B cell (primary cell): Measurements from ENCODE around the gene ADAM23. TPM values are rescaled to one million over a fixed set of nuclear protein-coding genes. Genes with fewer than 3 reads are reported as not detected.

ENCODE experiments used
- ATAC-seq: fragments of 200-7000 bp; cut with Tn5 transposase; one replicate; pipeline ENCODE4 v1.10.0; 2021; ENCODE audit warnings: low read depth, mild to moderate bottlenecking, moderate number of reproducible peaks, moderate library complexity
- CTCF ChIA-PET: fragments of 350-600 bp; sonication (Branson Sonifier 250); formaldehyde crosslinking; loops from one replicate; lab custom pipeline; 2021; ENCODE audit warnings: antibody characterized with exemption, inconsistent platforms; lab: Charles Lee
- POLR2A ChIA-PET: fragments of 350-600 bp; sonication (Branson Sonifier 250); formaldehyde crosslinking; loops from one replicate; lab custom pipeline; 2021; ENCODE audit warnings: antibody characterized with exemption; lab: Charles Lee
- DNase-seq: peaks from one replicate; pipeline ENCODE4 v3.0.0; 2013
- H2AFZ ChIP-seq: 2 replicates; pipeline ENCODE4 v1.6.1; 2012; ENCODE audit warnings: mild to moderate bottlenecking, low read depth, low read length; ENCODE audit not compliant: insufficient read depth, poor library complexity, severe bottlenecking
- H3K27ac ChIP-seq, 2 donors: 1 replicate in 1 of 2; 2 replicates in 1 of 2; pipeline ENCODE4 v1.5.1; 2012 to 2013; ENCODE audit warnings: low read length in 2 of 2, mild to moderate bottlenecking in 2 of 2, moderate library complexity in 1 of 2
- H3K27me3 ChIP-seq, 4 experiments: fragments of 200-600 bp in 1 of 4; sonication (generic) in 1 of 4; replicated peaks in 1 of 4; 1 replicate in 2 of 4; 2 replicates in 2 of 4; pipeline versions ENCODE4 v1.6.1 to v1.7.0; 2013 to 2016; ENCODE audit warnings: low read length in 3 of 4, mild to moderate bottlenecking in 2 of 4, mixed read lengths in 1 of 4, moderate library complexity in 1 of 4; ENCODE audit not compliant: insufficient read depth in 4 of 4, control insufficient read depth in 3 of 4; ENCODE audit errors: control extremely low read depth in 1 of 4
- H3K36me3 ChIP-seq, 2 experiments: replicated peaks in 1 of 2; 1 replicate in 1 of 2; 2 replicates in 1 of 2; pipeline versions ENCODE4 v1.6.1 to v1.7.1; 2013; ENCODE audit warnings: low read length in 1 of 2; ENCODE audit not compliant: insufficient read depth in 2 of 2, control insufficient read depth in 1 of 2; ENCODE audit errors: control extremely low read depth in 1 of 2, extremely low read depth in 1 of 2
- H3K4me1 ChIP-seq, 2 donors: fragments of 200-600 bp in 1 of 2; sonication (generic) in 1 of 2; 1 replicate in 1 of 2; 2 replicates in 1 of 2; pipeline versions ENCODE4 v1.5.1 to v1.6.1; 2013 to 2017; ENCODE audit warnings: low read length in 2 of 2; ENCODE audit not compliant: control insufficient read depth in 2 of 2, insufficient read depth in 2 of 2
- H3K4me2 ChIP-seq: replicated peaks from 2 replicates; pipeline ENCODE3; 2012; ENCODE audit warnings: mild to moderate bottlenecking, low read depth, low read length; ENCODE audit not compliant: poor library complexity, severe bottlenecking
- H3K4me3 ChIP-seq, 5 experiments: fragments of 200-600 bp in 1 of 5; sonication (generic) in 1 of 5; 1 replicate in 3 of 5; 2 replicates in 2 of 5; pipeline versions ENCODE4 v1.5.1 to v1.7.0; 2011 to 2016; ENCODE audit warnings: low read length in 4 of 5, mild to moderate bottlenecking in 4 of 5, low read depth in 2 of 5, control low read depth in 1 of 5, moderate library complexity in 1 of 5; ENCODE audit not compliant: insufficient read depth in 1 of 5; ENCODE audit errors: control extremely low read depth in 1 of 5, extremely low read depth in 1 of 5
- H3K79me2 ChIP-seq: fragments of 200-600 bp; sonication (generic); one replicate; pipeline ENCODE4 v1.6.0; 2016; ENCODE audit warnings: low read length; ENCODE audit not compliant: control insufficient read depth, insufficient read depth
- H3K9ac ChIP-seq: fragments of 200-600 bp; sonication (generic); 2 replicates; pipeline ENCODE4 v1.6.1; 2017; ENCODE audit warnings: mild to moderate bottlenecking, low read length, moderate library complexity
- H3K9me3 ChIP-seq, 3 donors: one replicate each; pipeline versions ENCODE4 v1.6.1 to v1.7.1; 2013; ENCODE audit warnings: low read length in 2 of 3; ENCODE audit not compliant: control insufficient read depth in 2 of 3, insufficient read depth in 1 of 3; ENCODE audit errors: control extremely low read depth in 1 of 3
- H4K20me1 ChIP-seq: 2 replicates; pipeline ENCODE4 v1.6.0; 2012; ENCODE audit warnings: mild to moderate bottlenecking, low read length; ENCODE audit not compliant: insufficient read depth, control insufficient read depth, poor library complexity, severe bottlenecking
- H3K27ac Mint-ChIP-seq: one replicate; pipeline ENCODE4 v1.8.0; 2021; ENCODE audit warnings: mixed read lengths
- H3K27me3 Mint-ChIP-seq: one replicate; pipeline ENCODE4 v1.8.0; 2021; ENCODE audit warnings: mixed read lengths
- H3K4me1 Mint-ChIP-seq: one replicate; pipeline ENCODE4 v1.8.0; 2021; ENCODE audit warnings: mixed read lengths
- H3K4me3 Mint-ChIP-seq: one replicate; pipeline ENCODE4 v1.8.0; 2021; ENCODE audit warnings: mixed read lengths
- H3K9me3 Mint-ChIP-seq: one replicate; pipeline ENCODE4 v1.8.0; 2022; ENCODE audit warnings: mixed read lengths; ENCODE audit not compliant: insufficient read depth
- CTCF ChIP-seq: fragments of 200-600 bp; IDR thresholded peaks from one replicate; pipeline ENCODE4 v1.8.0; 2022; ENCODE audit warnings: antibody characterized with exemption, mild to moderate bottlenecking
- EZH2 ChIP-seq: IDR thresholded peaks from 2 replicates; pipeline ENCODE4 v1.6.1; 2012; ENCODE audit warnings: borderline replicate concordance, low read depth, mild to moderate bottlenecking, moderate library complexity, low read length; ENCODE audit not compliant: insufficient read depth, poor library complexity, severe bottlenecking
- WGBS: methylation state at CpG from one replicate; pipeline ENCODE4 v1.1.5; 2013; ENCODE audit warnings: missing lambda C conversion rate; ENCODE audit not compliant: insufficient coverage; 5-methylcytosine and 5-hydroxymethylcytosine counted together
- intact Hi-C: fragments of 100-400 bp; cut with micrococcal nuclease; formaldehyde crosslinking; loops from one replicate; pipeline ENCODE4 v1.10.0; 2022
- polyA plus RNA-seq: library from polyadenylated mRNA; depleted of rRNA; stranded (reverse); fragments of >200 nt; gene quantifications from 2 replicates; pipeline ENCODE4 v1.2.3, GENCODE V29; 2012
- total RNA-seq, 2 donors: library from RNA; stranded (reverse); fragments of 120-200 nt in 1 of 2; gene quantifications; 1 replicate in 1 of 2; 2 replicates in 1 of 2; pipeline versions ENCODE4 v1.2.3 to v1.2.4, GENCODE V29; 2013 to 2022

Gene ADAM23
- total and polyA plus RNA-seq, 2 donors (not counting 1 experiment from before 2014, with no cell fraction given), result 0.78 to 1.7 TPM

- intact Hi-C loops, result no loop called here
- DNase-seq, result no peak
- no peak for ATAC-seq
Observed at GRCh38 chr2:206603243-206603642, 159.9 kb downstream of the ADAM23 start.

GRCh38 chr2:206610451-206610850 is 167.1 kb downstream of the ADAM23 start:
- Histone ChIP-seq H3K4me3 (no peak overlapping the region), H3K79me2 (no peaks in the 10 kb centered on the region), H3K4me1 (no peaks in the 10 kb centered on the region), H3K27ac (no peak overlapping the region), H3K27me3 (no peaks in the 10 kb centered on the region), H3K9me3 (no peaks in the 10 kb centered on the region), H3K36me3 (no peaks in the 10 kb centered on the region), H3K4me2 (no peak overlapping the region), H4K20me1 (no peaks in the 10 kb centered on the region), H2AFZ (no peak overlapping the region), H3K9ac (no peak overlapping the region)
- WGBS, result no CpG with 5 or more reads among the region's 1 CpG
- Mint-ChIP-seq H3K27ac (no peak overlapping the region), H3K9me3 (no peaks in the 10 kb centered on the region), H3K4me1 (no peaks in the 10 kb centered on the region), H3K4me3 (no peak overlapping the region), H3K27me3 (no peaks in the 10 kb centered on the region)
- DNase-seq, result no peak
- intact Hi-C loops, result no loop called here
- no peak for TF ChIP-seq CTCF
- no peak for TF ChIP-seq EZH2
- ATAC-seq, result no peak
- ChIA-PET CTCF (no interaction called here), POLR2A (no interaction called here)

More at GRCh38 chr2:206603243-206603642, 159.9 kb downstream of the ADAM23 start:
- TF ChIP-seq CTCF (no peak), EZH2 (no peak)
- Histone ChIP-seq H2AFZ (no peak overlapping the region), H3K9ac (no peak overlapping the region), H3K27me3 (no peaks in the 10 kb centered on the region), H3K4me2 (no peak overlapping the region), H3K4me1 (no peaks in the 10 kb centered on the region), H3K36me3 (no peaks in the 10 kb centered on the region), H3K4me3 (no peak overlapping the region), H3K9me3 (no peaks in the 10 kb centered on the region), H3K79me2 (no peaks in the 10 kb centered on the region), H3K27ac (no peak overlapping the region), H4K20me1 (no peaks in the 10 kb centered on the region)
- Mint-ChIP-seq H3K27ac (no peak overlapping the region), H3K9me3 (no peaks in the 10 kb centered on the region), H3K27me3 (no peaks in the 10 kb centered on the region), H3K4me3 (no peak overlapping the region), H3K4me1 (no peaks in the 10 kb centered on the region)
- CTCF ChIA-PET, result no interaction called here
- 100% methylated on average over 1 of the region's 3 CpGs for WGBS
- POLR2A ChIA-PET, result no interaction called here
